Karpas-422 (cell line): ENCODE data around the gene PSMA6. TPM values are rescaled to one million over a fixed set of nuclear protein-coding genes. Genes with fewer than 3 reads are reported as not detected.
A peak's percentile ranks its signal among the peaks of the same experiment; 100 is the strongest.
"Not testable (repeated sequence)": the region's sequence is repeated elsewhere in the genome, so short reads cannot be mapped to it uniquely, and the experiment has no call there.

Experiments
- DNase-seq: peaks from one replicate; pipeline ENCODE4 v3.0.0-alpha.2; 2015
- H2AFZ ChIP-seq: fragments of 200-600 bp; sonication (generic); 2 replicates; pipeline ENCODE4 v1.6.1; 2014; ENCODE audit warnings: antibody characterized with exemption, low read length, mixed read lengths
- H3K27ac ChIP-seq: fragments of 200-600 bp; sonication (generic); 2 replicates; pipeline ENCODE4 v1.5.1; 2014; ENCODE audit warnings: mild to moderate bottlenecking, low read length, moderate library complexity
- H3K27me3 ChIP-seq: fragments of 200-600 bp; sonication (generic); 2 replicates; pipeline ENCODE4 v1.6.1; 2014; ENCODE audit warnings: low read length, mixed read lengths
- H3K36me3 ChIP-seq: fragments of 200-600 bp; sonication (generic); 2 replicates; pipeline ENCODE4 v1.6.1; 2014; ENCODE audit warnings: low read length, mixed read lengths; ENCODE audit not compliant: insufficient read depth
- H3K4me1 ChIP-seq: fragments of 200-600 bp; sonication (generic); 2 replicates; pipeline ENCODE4 v1.6.1; 2014; ENCODE audit warnings: mild to moderate bottlenecking, low read length, mixed read lengths
- H3K4me2 ChIP-seq: fragments of 200-600 bp; sonication (generic); 2 replicates; pipeline ENCODE4 v1.6.1; 2014; ENCODE audit warnings: low read length, low read depth, mild to moderate bottlenecking; ENCODE audit not compliant: poor library complexity, severe bottlenecking
- H3K4me3 ChIP-seq: fragments of 200-600 bp; sonication (generic); 2 replicates; pipeline ENCODE4 v1.5.1; 2014; ENCODE audit warnings: mild to moderate bottlenecking, antibody characterized with exemption, low read length, mixed read lengths
- H3K79me2 ChIP-seq: fragments of 200-600 bp; sonication (generic); 2 replicates; pipeline ENCODE4 v1.6.1; 2014; ENCODE audit warnings: mild to moderate bottlenecking, low read length, mixed read lengths
- H3K9ac ChIP-seq: fragments of 200-600 bp; sonication (generic); 2 replicates; pipeline ENCODE4 v1.6.0; 2014; ENCODE audit warnings: low read length
- H3K9me2 ChIP-seq: fragments of 200-600 bp; sonication (generic), shearing (Covaris generic); replicated peaks from 2 replicates; pipeline ENCODE4 v1.6.0; 2014; ENCODE audit warnings: mild to moderate bottlenecking, low read length, moderate library complexity; ENCODE audit not compliant: insufficient read depth
- H3K9me3 ChIP-seq: fragments of 300-700, 200-600 bp; sonication (generic); 2 replicates; pipeline ENCODE4 v1.6.1; 2014; ENCODE audit warnings: low read length, mixed read lengths
- H4K20me1 ChIP-seq: fragments of 200-600 bp; sonication (generic); 2 replicates; pipeline ENCODE4 v1.6.1; 2014; ENCODE audit warnings: mild to moderate bottlenecking, antibody characterized with exemption, low read length, low read depth; ENCODE audit not compliant: insufficient read depth
- total RNA-seq: library from RNA; depleted of rRNA; stranded (reverse); fragments of >200 nt; shearing (Covaris generic); gene quantifications from 2 replicates; pipeline ENCODE4 v1.2.3, GENCODE V29; 2014; ENCODE audit warnings: low replicate concordance

The PSMA6 gene
- total RNA-seq, 1 experiment from 2014 or later, result 344 TPM

DNA sequence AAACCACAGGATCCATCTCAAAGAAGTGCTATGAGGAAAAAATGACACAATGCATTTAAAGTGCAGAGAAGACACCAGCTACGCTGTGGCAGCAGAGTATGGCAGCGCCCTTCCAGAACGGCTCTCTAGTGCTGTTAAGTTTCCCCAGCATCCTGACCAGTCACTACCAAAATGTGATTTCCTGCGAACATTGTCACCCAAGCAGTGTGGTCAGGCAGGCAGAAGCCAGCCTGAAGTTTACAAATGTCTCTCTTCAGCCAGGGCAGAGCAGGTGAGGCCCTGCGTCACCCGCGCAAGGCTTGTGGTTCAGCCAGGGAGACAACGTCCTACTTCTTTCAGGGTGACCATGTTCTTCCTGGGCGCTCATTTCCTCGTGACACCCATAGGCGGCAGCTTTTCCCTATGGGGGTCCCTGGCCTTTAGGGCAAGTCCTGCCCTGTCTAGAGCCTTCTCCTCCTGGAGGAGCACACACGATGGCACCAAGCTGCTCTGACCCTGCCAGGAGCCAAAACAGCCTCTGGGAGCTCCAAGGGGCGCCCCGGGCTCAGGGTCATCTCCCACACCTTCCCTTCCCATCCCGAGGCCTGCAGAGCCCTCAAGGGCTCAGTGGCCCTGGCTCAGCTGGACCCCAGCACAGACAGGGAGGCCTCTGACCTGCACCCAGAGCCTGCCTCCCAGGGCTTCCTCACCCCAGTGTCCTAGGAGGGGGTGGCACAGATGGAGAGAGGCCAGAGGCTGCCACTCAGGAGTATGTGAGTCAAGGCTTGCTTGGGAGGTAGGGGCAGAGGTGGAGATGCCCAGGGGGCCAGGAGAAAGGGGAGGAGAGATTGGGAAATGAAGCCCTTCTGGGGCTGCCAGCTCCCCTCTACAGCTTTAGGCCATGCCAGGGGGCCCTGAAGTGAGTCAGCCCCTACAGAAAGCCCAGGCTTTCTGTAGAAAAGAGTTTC, 41.9 kb downstream of the PSMA6 start:
- H3K4me2 ChIP-seq, result no peak overlapping the region
- H3K27me3 ChIP-seq, result no peaks in the 10 kb centered on the region
- H3K9me3 ChIP-seq, result no peaks in the 10 kb centered on the region
- no peaks in the 10 kb centered on the region for H3K36me3 ChIP-seq
- no peak overlapping the region for H3K27ac ChIP-seq
- H3K79me2 ChIP-seq, result no peaks in the 10 kb centered on the region
- H3K9me2 ChIP-seq, result no peaks in the 10 kb centered on the region
- no peak for DNase-seq
- no peak overlapping the region for H3K4me3 ChIP-seq
- H2AFZ ChIP-seq, result no peak overlapping the region
- H4K20me1 ChIP-seq, result no peaks in the 10 kb centered on the region
- no peak overlapping the region for H3K9ac ChIP-seq
- H3K4me1 ChIP-seq, result peaks cover 9% of the 10 kb centered on the region

DNA sequence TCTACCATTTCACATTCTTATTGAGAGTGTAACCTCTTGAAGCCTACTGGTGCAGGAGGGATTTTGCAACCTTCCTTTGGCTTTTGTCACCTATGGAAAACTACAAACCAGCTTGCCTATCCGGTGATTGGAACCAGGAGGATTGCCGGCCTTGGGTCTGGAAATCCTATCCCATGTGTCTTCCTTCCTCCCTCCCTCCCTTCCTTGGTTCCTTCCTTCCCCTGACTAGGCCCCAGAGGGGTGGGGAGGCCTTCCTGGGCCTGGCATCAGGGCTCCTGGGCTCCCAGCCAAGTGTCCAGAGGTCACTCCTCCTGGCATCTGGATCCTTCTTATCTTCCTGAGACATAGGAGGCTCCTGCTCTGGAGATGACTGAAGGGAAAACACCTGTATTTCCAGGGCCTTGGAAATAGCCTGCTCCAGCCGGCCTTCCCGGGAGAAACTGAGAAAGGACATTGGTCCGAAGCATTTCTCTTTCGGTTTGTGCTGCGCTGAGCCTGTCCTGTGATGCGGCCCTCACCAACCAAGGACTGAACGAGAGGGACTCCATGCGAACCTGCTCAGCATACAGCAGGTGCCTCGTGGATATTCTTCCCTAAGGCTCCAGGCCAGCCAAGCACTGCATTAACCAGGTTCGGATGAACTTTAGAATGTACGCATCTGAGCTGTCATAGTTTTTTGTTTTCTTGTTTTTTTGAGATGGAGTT, 43.4 kb downstream of the PSMA6 start:
- H3K4me3 ChIP-seq, result no peak overlapping the region
- peaks cover 16% of the 10 kb centered on the region for H3K4me1 ChIP-seq
- DNase-seq, result no peak
- H3K4me2 ChIP-seq, result no peak overlapping the region
- H3K9me3 ChIP-seq, result no peaks in the 10 kb centered on the region
- H3K9ac ChIP-seq, result no peak overlapping the region
- H3K27ac ChIP-seq, result no peak overlapping the region
- H3K27me3 ChIP-seq, result no peaks in the 10 kb centered on the region
- H3K9me2 ChIP-seq, result no peaks in the 10 kb centered on the region
- no peaks in the 10 kb centered on the region for H4K20me1 ChIP-seq
- H3K36me3 ChIP-seq, result no peaks in the 10 kb centered on the region
- H2AFZ ChIP-seq, result no peak overlapping the region
- no peaks in the 10 kb centered on the region for H3K79me2 ChIP-seq

DNA sequence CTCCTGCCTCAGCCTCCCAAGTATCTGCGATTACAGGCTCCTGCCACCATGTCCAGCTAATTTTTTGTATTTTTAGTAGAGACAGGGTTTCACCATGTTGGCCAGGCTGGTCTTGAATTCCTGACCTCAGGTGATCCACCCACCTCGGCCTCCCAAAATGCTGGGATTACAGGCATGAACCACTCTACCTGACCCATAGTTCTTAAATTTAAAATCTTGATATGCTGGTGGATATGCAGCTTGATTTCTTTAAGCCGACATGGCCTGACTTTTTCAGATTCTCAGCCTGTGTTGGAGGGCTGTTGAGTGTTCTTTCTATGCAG, 44.0 kb downstream of the PSMA6 start:
- not testable (repeated sequence) for H3K4me2 ChIP-seq

DNA sequence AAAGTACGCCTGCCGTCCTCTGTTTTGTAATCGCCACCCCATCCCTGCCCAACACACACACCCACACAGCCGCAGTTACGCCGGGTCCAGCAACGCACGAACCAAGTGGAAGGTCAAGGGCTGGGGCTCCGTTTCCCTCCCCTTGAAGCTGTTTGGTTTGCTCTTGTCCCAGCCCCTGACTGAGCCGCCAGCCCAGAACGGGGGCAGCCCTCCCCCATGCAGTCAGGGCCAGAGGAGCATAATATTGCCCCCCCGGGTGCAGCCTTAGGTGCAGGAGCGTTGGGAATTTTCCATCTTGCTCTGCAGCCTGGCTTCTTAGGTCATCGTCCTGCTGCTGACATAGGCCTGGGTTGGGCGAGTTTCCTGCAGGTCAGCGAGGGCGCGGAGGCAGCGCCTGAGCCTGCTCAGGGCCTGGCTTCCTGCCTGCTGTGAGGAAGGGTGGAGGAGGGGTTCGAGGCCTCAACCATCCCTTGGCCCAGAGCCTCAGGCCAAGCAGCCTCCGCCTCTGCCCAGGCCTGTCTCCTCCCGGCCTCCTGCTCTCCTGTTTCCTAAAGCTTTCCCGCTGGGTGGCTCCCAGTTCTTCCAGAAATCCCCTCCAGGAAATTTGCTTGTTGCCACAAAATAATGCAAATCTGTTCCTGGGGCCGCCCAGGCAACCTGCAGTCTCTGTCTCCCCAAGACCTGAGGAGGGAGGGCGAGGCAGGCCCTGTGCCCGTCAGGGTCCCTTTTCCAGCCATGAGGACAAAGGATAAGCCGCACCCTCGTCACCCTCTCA, 44.5 kb downstream of the PSMA6 start:
- Histone ChIP-seq H3K4me2 (no peak overlapping the region), H2AFZ (no peak overlapping the region), H3K79me2 (no peaks in the 10 kb centered on the region), H3K9me3 (no peaks in the 10 kb centered on the region), H3K9ac (no peak overlapping the region), H3K9me2 (no peaks in the 10 kb centered on the region), H3K4me3 (no peak overlapping the region), H3K36me3 (no peaks in the 10 kb centered on the region), H3K27ac (no peak overlapping the region), H4K20me1 (no peaks in the 10 kb centered on the region), H3K4me1 (peaks cover 13% of the 10 kb centered on the region), H3K27me3 (no peaks in the 10 kb centered on the region)
- no peak for DNase-seq

More for the DNA sequence above, 44.0 kb downstream of the PSMA6 start:
- H3K9me3 ChIP-seq, H3K27me3 ChIP-seq, H4K20me1 ChIP-seq, H2AFZ ChIP-seq, H3K79me2 ChIP-seq, H3K27ac ChIP-seq, H3K9ac ChIP-seq, H3K36me3 ChIP-seq, H3K4me3 ChIP-seq, H3K9me2 ChIP-seq, DNase-seq: not testable (repeated sequence)
- peaks cover 16% of the 10 kb centered on the region for H3K4me1 ChIP-seq

DNA sequence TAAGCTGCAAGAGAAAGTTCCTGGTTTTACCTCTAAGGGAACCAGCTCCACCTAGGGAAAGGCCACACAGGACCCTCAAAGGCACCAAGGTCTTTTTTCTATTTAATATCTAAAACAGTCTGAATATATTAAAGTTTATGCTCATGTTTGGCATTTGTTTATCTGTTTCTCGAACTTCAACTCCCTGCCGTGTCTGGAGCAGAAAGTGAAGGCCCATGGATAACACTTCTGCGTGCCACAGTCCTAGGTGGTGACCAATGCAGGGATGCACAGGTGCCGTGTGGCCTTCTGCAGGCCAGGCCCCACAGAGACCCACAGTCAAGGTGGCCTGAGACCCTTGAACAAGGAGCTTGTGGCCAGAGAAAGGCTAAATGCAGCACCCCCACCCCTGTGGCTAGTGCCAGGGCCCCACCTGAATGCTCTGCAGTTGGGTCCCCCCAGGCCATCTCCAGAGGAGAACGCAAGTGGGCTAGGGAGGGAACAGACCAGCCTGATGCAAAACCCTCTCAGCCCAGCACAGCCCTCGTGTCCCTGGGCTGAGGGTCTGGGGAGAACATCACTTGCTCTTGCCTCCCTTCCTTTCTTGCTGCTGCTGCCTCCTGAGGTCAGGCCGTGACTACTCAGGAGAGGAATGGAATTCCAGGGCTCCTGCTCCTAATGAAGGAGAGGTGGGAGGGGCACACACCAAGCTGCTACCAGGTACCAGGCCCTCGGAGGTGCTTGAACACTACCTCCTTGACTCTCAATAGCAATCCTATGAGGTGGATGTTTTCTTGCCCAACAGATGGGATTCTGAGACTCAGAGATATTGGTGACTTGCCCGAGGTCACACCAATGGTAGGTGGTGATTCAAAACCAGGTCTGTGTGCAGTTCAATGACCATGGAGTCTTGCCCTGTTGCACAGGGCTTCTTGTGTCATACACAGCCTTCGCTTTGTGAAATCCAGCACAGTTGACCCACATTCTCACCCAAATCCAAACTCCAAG, 45.4 kb downstream of the PSMA6 start:
- no peaks in the 10 kb centered on the region for H3K9me3 ChIP-seq
- H3K4me2 ChIP-seq, result no peak overlapping the region
- DNase-seq, result no peak
- no peaks in the 10 kb centered on the region for H4K20me1 ChIP-seq
- H3K4me3 ChIP-seq, result no peak overlapping the region
- no peaks in the 10 kb centered on the region for H3K9me2 ChIP-seq
- no peak overlapping the region for H2AFZ ChIP-seq
- H3K27me3 ChIP-seq, result no peaks in the 10 kb centered on the region
- no peaks in the 10 kb centered on the region for H3K36me3 ChIP-seq
- H3K4me1 ChIP-seq, result peaks cover 7% of the 10 kb centered on the region
- no peaks in the 10 kb centered on the region for H3K79me2 ChIP-seq
- H3K9ac ChIP-seq, result no peak overlapping the region
- H3K27ac ChIP-seq, result no peak overlapping the region

DNA sequence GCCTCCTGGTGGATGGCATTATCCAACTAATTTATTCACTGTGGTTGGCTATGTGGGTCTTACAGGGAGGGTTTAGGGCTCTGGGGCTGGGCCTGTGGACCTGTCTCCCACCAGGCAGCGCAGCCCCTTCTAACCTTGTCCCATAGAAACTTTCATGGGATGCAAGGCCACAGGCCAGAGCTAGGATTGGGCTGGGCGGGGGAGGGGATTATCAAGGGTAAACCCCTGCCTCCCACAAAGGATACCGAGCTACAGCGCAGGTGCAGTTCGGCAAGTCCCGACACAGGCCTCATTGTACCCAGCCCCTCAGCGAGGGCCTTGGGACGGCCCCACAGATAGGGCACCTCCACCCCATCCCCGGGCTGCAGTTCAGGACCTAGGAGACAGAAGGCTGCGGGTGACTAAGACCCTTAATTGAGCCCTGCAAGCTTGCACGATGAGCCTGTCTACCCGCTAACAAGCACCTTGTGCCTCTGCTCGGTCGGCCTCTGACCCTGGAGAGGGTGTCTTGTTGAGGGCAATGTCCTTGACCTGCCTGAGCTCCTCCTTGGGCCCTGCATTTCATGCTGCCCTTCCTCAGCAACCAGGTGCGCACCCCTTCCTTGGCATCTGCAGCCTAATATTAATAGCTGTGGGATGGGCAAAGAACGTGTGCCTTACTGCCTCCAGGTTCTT, 46.7 kb downstream of the PSMA6 start:
- Histone ChIP-seq H3K36me3 (no peaks in the 10 kb centered on the region), H3K4me3 (no peak overlapping the region), H4K20me1 (no peaks in the 10 kb centered on the region), H3K9ac (no peak overlapping the region), H3K79me2 (no peaks in the 10 kb centered on the region), H2AFZ (0 out of 2 replicates have a peak overlapping the region, but pooled peaks have one; percentile 57), H3K27ac (no peak overlapping the region), H3K4me2 (no peak overlapping the region), H3K27me3 (no peaks in the 10 kb centered on the region), H3K9me2 (no peaks in the 10 kb centered on the region), H3K4me1 (peaks cover 7% of the 10 kb centered on the region), H3K9me3 (no peaks in the 10 kb centered on the region)
- DNase-seq, result no peak

DNA sequence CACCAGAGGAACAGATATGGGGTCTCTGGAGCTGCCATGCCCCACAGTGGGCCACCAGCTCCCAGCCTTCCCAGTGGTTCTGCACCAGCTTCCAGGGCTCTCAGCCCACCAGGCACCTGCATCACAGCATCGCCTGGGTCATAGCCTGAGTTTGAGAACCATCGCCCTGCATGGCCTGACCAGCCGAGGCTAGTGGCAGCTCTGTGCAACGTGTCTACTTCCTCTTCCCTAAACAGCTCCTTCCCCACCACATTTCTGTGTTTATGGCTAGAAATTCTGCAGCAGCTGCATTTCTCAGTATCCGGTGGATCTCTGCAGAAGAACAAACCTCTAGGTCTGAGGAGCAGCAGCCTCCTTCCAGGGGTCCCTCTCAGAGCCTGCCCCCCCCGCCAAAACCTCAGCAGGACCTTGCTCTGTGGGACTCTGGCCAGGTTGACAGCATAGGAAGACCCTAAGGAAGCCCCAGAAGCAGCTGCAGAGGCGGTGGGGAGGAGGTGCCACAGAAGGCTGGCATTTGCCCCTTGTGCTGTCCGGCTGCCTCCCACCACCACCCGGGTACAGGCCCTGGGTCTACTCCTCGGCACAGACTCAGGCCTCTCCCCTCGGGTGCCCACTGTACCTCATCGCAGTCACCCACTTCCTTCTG, 47.7 kb downstream of the PSMA6 start:
- Histone ChIP-seq H3K27ac (no peak overlapping the region), H3K4me2 (no peak overlapping the region), H3K4me1 (peaks cover 7% of the 10 kb centered on the region)

More for the DNA sequence above, 47.7 kb downstream of the PSMA6 start:
- Histone ChIP-seq H2AFZ (peak overlapping the region; percentile 57), H3K9ac (no peak overlapping the region), H3K36me3 (no peaks in the 10 kb centered on the region), H4K20me1 (no peaks in the 10 kb centered on the region), H3K79me2 (no peaks in the 10 kb centered on the region), H3K27me3 (no peaks in the 10 kb centered on the region), H3K9me3 (no peaks in the 10 kb centered on the region), H3K9me2 (no peaks in the 10 kb centered on the region), H3K4me3 (no peak overlapping the region)
- DNase-seq, result no peak
